ENCODE measurements around the gene GPR22.

DNA sequence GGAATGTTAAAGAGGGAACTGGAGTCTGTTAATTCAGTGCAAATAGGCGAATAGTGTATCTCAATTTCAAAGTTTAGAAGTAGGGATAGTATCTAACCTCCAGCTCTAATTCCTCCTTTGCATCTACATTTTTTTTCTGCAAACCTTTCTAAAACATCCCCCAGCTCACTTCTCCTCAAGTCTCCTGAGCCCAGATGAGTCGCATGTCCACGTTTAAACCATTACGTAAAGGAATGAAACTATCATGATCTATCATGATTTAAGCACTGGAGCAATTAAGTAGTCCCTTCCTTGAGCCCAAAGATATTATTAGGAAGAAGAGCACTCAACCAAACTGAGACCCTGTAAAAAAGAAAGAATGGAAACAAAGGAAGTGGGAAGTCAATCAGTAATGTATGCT, 29.9 kb downstream of the GPR22 start:
- TF ChIP-seq, protein P1, sequence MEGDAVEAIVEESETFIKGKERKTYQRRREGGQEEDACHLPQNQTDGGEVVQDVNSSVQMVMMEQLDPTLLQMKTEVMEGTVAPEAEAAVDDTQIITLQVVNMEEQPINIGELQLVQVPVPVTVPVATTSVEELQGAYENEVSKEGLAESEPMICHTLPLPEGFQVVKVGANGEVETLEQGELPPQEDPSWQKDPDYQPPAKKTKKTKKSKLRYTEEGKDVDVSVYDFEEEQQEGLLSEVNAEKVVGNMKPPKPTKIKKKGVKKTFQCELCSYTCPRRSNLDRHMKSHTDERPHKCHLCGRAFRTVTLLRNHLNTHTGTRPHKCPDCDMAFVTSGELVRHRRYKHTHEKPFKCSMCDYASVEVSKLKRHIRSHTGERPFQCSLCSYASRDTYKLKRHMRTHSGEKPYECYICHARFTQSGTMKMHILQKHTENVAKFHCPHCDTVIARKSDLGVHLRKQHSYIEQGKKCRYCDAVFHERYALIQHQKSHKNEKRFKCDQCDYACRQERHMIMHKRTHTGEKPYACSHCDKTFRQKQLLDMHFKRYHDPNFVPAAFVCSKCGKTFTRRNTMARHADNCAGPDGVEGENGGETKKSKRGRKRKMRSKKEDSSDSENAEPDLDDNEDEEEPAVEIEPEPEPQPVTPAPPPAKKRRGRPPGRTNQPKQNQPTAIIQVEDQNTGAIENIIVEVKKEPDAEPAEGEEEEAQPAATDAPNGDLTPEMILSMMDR (IDR thresholded peaks at IDR 0.05) = no peak
- TF ChIP-seq POLR2A (IDR thresholded peaks at IDR 0.05) = no peak

Measured in upper lobe of left lung (tissue), 4 donors.